HG03280 (cell line): ENCODE measurements around the gene JAKMIP2.
"Not testable (repeated sequence)": the region's sequence is repeated elsewhere in the genome, so short reads cannot be mapped to it uniquely, and the experiment has no call there.

ENCODE experiments used
- ATAC-seq: cut with Tn5 transposase; IDR thresholded peaks from one replicate; pipeline ENCODE4 v1.9.1; 2021; ENCODE audit warnings: mild to moderate bottlenecking, moderate library complexity; ENCODE audit not compliant: unreplicated experiment

Gene JAKMIP2

DNA sequence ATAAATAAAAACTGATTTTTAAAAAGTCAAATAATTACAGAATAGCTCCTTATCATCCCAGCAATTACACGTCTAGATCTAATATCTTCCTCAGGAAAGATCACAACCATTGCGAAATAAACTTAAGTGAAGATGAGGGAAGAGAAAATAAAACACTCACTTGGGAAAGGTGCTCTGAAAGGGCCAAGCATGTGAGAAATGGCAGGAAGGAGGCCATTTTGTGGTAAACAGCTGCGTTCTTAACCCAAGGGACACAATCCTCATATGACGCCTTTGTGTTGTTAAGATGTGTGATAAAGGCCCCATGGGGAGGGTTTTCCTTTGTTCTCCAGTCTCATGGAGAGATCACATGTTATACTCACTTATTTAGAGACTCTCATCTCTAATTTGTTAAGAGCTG lies 32.5 kb downstream of the JAKMIP2 start:
- no peak for ATAC-seq

GRCh38 chr5:147748590-147748989 lies 33.9 kb downstream of the JAKMIP2 start:
- ATAC-seq = no peak

- no peak for ATAC-seq
Observed at GRCh38 chr5:147746986-147747385, 35.5 kb downstream of the JAKMIP2 start.

- no peak for ATAC-seq
Observed at GRCh38 chr5:147743678-147744374, 38.7 kb downstream of the JAKMIP2 start.

DNA sequence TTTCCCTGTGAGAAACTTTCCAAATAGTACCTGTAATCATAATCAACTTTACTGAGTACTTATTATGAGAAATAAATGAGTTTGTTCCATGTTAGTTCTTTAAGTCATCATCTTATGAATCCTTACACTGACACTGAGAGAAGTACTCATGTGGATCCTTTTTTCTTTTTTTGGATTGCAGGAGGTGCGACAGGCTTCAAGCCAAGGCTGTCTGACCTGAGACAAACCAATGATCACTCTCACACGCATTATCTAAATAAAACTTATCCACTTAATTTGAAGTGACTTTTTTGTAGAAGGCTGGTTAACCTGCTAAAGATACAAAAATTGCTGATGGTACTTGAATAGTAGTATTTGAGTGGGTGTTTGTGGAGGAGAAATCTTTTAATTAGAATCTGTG lies 39.5 kb downstream of the JAKMIP2 start:
- no peak for ATAC-seq

DNA sequence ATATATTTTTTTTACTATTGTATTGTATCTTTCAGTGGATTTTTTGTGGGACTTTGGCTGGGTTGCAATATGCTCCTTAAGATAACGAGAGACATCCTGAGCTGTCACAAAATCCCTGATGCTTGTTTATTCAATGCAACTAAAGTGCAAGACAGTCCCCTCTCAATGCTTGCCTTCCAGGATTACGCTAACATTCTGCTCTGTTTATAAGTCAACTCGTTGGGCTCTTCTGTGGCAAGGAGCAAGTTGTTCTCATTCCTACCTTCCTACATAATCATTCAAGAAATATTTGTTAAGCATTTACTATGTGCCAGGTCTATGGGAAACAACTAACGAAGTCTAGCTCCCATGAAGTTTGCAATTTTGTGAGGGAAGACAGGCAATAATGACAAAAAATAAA lies 40.4 kb downstream of the JAKMIP2 start:
- ATAC-seq = no peak

GRCh38 chr5:147740864-147741263 lies 41.7 kb downstream of the JAKMIP2 start:
- no peak for ATAC-seq

DNA sequence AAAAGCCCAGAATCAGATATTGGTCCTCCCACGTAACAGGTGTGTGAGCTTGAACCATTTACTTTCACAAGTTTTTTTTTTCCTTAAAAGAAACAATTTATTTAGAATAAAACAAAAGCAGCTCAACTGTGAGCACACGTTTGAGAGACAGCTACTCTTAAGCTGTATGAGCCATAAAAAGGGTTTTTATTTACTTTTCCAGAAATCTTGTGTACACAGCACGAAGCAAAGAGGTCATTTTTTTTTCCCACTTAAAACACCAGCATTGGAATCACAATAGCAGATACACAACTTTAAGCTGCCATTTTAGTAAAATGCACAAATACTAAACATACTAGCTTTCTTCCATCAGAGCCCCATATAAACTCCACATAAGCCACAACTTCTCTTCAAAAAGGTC lies 44.6 kb downstream of the JAKMIP2 start:
- no peak for ATAC-seq

DNA sequence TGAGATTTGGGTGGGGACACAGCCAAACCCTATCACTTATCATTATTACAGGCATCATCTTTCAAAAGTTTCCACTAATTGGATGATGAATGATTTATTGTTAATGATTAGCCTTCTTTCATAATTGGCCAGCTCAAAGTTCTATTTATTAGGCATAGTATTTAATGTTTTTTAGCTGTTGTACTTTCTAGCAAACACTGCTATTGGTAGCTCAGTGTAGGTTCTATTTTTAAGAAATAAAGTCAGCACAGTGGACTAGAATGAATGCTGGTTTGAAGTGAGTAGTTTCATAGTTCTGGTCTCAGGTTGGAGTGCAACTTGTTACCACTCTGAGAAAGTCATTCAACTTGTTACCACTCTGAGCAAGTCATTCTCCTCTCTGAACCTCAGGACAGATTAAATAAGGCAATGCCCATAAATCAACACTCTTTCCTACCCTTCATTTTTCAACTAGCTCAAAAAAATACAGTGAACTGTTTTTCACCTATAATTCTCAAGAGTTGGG lies 46.9 kb downstream of the JAKMIP2 start:
- no peak for ATAC-seq

DNA sequence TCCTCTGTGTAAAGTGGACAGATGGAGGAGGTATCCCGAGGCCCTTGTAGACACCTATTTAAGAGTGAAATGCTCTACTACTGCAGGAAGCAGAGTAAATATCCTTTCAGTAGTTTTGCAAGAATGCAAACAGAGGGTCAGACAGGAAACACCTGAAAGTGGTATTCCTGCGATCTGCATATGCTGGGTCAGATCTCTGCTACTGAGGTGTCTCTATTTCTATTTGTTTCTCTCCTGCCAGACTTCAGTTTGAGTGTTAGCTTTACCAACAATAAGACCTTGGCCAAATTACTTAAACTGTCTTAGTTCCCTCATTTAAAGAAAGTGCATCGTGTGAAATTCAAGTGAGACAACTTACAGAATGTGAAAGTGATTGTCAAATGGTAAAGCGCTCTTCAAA lies 47.6 kb downstream of the JAKMIP2 start:
- no peak for ATAC-seq

GRCh38 chr5:147733075-147733474 lies 49.5 kb downstream of the JAKMIP2 start:
- no peak for ATAC-seq

DNA sequence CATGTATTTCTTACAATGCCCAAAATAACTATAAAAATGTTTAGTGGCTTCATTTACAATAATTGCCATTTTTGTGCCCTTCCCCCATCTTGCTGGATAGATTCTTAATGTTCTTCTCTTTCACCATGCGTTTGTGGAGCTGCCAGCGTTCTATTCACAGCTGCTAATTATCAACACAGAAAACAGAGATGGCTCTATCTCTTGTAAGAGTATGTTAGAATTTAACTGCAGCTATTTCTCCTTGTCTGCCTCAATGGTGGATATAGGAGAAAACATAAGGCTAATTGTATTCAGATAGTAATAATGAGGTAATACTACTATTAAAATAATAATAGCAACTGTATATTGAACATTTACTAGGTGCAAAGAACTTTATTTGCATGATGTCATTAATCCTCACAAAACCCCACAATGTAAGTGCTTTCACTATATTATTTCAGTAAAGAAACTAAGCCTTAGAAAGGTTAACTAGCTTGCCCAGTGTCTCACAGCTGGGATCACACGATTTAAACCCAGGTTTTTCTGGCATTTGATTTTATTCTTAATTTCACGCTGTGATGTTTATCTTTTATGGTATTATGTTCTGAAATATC lies 50.1 kb downstream of the JAKMIP2 start:
- no peak for ATAC-seq

- ATAC-seq = no peak
Observed at GRCh38 chr5:147731431-147732290, 50.9 kb downstream of the JAKMIP2 start.

DNA sequence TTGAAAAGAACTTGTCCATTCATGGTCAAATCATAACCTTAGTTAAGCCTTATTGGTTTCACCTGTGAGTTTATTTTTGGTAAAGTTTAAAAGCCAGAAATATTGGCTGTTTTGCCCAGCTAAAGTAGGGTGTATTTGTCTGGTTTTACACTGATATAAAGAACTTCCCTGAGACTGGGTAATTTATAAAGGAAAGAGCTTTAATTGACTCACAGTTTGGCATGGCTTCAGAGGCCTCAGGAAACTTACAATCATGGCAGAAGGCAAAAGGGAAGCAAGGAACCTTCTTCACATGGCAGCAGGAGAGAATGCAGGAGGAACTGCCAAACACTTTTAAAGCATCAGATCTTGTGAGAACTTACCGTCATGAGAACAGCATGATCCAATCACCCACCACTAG lies 55.3 kb downstream of the JAKMIP2 start:
- no peak for ATAC-seq

DNA sequence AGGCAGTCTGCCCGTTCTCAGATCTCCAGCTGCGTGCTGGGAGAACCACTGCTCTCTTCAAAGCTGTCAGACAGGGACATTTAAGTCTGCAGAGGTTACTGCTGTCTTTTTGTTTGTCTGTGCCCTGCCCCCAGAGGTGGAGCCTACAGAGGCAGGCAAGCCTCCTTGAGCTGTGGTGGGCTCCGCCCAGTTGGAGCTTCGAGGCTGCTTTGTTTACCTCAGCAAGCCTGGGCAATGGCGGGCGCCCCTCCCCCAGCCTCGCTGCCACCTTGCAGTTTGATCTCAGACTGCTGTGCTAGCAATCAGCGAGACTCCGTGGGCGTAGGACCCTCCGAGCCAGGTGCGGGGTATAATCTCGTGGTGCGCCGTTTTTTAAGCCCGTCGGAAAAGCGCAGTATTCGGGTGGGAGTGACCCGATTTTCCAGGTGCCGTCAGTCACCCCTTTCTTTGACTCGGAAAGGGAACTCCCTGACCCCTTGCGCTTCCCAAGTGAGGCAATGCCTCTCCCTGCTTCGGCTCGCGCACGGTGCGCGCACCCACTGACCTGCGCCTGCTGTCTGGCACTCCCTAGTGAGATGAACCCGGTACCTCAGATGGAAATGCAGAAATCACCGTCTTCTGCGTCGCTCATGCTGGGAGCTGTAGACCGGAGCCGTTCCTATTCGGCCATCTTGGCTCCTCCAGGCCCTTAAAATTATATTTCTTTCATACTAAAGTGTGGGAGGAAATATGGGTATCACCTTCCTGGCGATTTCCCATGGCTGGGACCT lies 61.2 kb downstream of the JAKMIP2 start:
- ATAC-seq = not testable (repeated sequence)

GRCh38 chr5:147713550-147714295 lies 68.8 kb downstream of the JAKMIP2 start:
- ATAC-seq = no peak

- ATAC-seq = no peak
Observed at GRCh38 chr5:147712598-147712997, 69.9 kb downstream of the JAKMIP2 start.

DNA sequence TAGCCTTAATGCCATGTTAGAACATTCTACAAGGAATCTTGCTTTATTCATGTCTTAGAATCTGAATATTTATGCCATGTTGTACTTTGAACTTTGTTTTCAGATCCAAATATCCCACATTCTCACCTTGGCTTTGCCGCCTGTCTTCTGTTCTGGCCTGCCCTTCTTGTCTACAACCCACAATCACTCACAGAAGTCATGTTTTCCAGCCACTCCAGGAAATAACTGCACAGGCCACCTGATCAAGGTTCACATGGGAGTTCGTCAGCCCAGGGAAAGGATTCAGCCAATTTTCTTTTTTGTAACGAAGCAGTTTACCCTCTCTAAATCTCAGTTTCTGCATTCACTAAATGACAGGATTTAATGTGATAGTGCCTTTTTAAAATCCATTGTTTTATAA lies 70.5 kb downstream of the JAKMIP2 start:
- no peak for ATAC-seq

DNA sequence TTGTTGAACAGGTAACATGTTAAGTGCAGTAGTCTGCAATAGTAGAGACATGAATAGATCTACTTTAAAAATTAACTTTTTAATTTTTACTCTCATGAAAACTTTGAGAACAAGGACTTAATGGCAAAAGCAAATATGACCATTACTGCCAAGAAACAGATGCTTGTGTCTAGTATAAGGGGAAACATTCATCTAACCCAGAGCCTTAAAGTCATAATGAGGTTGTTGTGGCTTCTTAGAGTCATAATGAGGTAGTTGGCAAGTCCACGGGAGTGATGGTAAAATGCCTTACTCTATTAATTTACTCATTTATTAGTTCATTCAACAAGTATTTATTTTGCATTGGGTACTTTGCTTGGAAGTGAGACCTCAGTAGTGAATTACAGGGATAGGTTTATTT lies 71.5 kb downstream of the JAKMIP2 start:
- ATAC-seq = no peak

GRCh38 chr5:147708708-147709107 lies 73.8 kb downstream of the JAKMIP2 start:
- ATAC-seq = no peak
